Activated CD4-positive, alpha-beta T cell treated with anti-CD3 and anti-CD28 coated beads, Interleukin-2, Interleukin-6, amounts not matched to agents 100 ng/mL and 50 ng/mL, durations not matched to agents 16 hours and 8 hours (primary cell): ENCODE data around the gene HID1.
"Not testable (repeated sequence)": the region's sequence is repeated elsewhere in the genome, so short reads cannot be mapped to it uniquely, and the experiment has no call there.

Experiments
- DNase-seq: peaks from one replicate; pipeline ENCODE4 v3.0.0-alpha.2; 2020

The HID1 gene

GRCh38 chr17:74972107-74972972 is at the start of gene HID1:
Gene HID1 (minus strand): TSS chr17:74972759. CDS start chr17:74972656, 103 bp downstream.
- DNase-seq = peak; percentile 66

GRCh38 chr17:75020331-75021110 is 48.0 kb upstream of the HID1 start:
- DNase-seq = no peak

GRCh38 chr17:75019710-75020109 is 47.2 kb upstream of the HID1 start:
- DNase-seq = no peak

GRCh38 chr17:75019146-75019545 is 46.6 kb upstream of the HID1 start:
- no peak for DNase-seq

GRCh38 chr17:75013092-75013559 is 40.6 kb upstream of the HID1 start:
- DNase-seq = no peak

GRCh38 chr17:75012346-75013091 is 40.0 kb upstream of the HID1 start, which contains the start of gene MRPL58:
Gene MRPL58 (plus strand): TSS chr17:75012670. CDS start chr17:75012687, 17 bp downstream.
- DNase-seq = peak; percentile 91

- no peak for DNase-seq
These were observed 39.5 kb upstream of the HID1 start for GRCh38 chr17:75012096-75012345.

GRCh38 chr17:75011401-75012095 is 39.0 kb upstream of the HID1 start:
- no peak for DNase-seq

- no peak for DNase-seq
These were observed 38.3 kb upstream of the HID1 start for GRCh38 chr17:75010683-75011400.

- DNase-seq = no peak
These were observed 36.7 kb upstream of the HID1 start for GRCh38 chr17:75009139-75009724.

- no peak for DNase-seq
These were observed 35.8 kb upstream of the HID1 start for GRCh38 chr17:75008373-75008772.

- no peak for DNase-seq
These were observed 34.1 kb upstream of the HID1 start for GRCh38 chr17:75006653-75007052.

- DNase-seq = not testable (repeated sequence)
These were observed 33.5 kb upstream of the HID1 start for GRCh38 chr17:75006084-75006483.

- no peak for DNase-seq
These were observed 32.7 kb upstream of the HID1 start for GRCh38 chr17:75005291-75005690.

GRCh38 chr17:75004371-75004770 is 31.8 kb upstream of the HID1 start:
- DNase-seq = no peak

GRCh38 chr17:75003957-75004355 is 31.4 kb upstream of the HID1 start:
- no peak for DNase-seq

- no peak for DNase-seq
These were observed 30.8 kb upstream of the HID1 start for GRCh38 chr17:75003070-75003956.

GRCh38 chr17:75001915-75002843 is 29.6 kb upstream of the HID1 start:
- DNase-seq = no peak

GRCh38 chr17:74999523-74999922 is 27.0 kb upstream of the HID1 start:
- no peak for DNase-seq
